ENCODE measurements around the gene LSS.
"Not testable (repeated sequence)": the region's sequence is repeated elsewhere in the genome, so short reads cannot be mapped to it uniquely, and the experiment has no call there.

Gene LSS

GRCh38 chr21:46153247-46154154 is 75.1 kb downstream of the LSS start:
- peak; percentile 82 for DNase-seq (ENCODE audit: low read depth, low spot score)

DNA sequence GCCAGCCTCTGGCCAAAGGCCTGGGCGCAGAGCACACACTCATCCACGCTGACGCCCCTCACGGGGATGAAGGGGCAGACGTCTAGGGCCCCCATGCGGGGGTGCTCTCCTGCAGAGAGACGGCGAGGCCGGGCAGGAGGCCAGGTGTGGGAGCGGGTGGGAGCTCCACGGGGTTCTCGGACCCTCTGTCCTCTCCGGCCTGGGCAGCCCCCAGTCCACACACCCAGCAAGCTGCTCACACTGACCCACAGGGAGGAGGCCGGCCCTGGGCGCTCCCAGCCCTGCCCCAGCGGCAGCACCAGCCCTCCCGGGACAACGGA is 75.7 kb downstream of the LSS start:
- no peak for DNase-seq (ENCODE audit: low read depth, low spot score)

DNA sequence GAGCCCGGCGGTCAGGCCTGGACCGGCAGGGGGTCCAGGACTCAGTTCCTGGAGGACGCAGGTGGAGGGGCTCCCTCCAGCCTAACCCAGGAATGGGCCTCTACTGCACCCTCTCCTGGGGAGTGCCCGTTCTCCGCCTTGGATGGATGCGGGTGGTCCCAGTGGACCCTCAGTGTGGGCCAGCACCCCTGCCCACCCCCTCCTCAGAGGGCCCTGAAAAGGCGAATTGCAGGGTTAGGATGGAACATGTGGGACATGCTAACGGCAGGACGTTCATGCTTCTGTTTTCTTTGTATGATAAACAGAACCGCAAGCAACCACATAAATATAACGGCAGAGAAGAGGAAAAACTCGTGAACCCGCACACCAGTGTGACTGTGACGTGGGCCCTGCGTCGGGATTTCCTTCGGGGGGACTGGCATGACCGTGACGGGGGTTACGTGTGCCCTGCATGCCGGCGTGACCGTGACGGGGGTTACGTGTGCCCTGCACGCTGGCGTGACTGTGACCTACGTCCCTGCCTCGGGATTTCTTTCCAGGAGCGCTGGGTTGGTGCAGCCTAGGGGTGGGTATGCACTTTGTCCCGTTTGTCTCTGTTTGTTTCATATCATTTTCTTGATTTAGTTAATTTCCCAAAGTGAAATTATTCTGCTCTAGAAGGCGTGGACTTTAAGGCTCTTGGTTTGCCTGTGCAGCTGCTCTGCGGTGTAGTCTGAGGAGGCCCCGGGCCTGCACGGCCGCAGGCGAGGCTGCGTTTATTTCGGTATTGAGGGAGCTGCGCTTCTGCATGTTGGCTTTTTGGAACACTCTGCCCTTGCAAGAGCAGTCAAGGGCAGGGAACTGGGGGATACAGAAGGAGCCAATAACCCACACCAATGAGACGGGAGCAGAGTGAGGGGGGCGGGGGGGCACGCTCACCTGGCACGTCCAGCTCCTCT is 76.3 kb downstream of the LSS start:
- DNase-seq (ENCODE audit: low read depth, low spot score), result peak; percentile 1

DNA sequence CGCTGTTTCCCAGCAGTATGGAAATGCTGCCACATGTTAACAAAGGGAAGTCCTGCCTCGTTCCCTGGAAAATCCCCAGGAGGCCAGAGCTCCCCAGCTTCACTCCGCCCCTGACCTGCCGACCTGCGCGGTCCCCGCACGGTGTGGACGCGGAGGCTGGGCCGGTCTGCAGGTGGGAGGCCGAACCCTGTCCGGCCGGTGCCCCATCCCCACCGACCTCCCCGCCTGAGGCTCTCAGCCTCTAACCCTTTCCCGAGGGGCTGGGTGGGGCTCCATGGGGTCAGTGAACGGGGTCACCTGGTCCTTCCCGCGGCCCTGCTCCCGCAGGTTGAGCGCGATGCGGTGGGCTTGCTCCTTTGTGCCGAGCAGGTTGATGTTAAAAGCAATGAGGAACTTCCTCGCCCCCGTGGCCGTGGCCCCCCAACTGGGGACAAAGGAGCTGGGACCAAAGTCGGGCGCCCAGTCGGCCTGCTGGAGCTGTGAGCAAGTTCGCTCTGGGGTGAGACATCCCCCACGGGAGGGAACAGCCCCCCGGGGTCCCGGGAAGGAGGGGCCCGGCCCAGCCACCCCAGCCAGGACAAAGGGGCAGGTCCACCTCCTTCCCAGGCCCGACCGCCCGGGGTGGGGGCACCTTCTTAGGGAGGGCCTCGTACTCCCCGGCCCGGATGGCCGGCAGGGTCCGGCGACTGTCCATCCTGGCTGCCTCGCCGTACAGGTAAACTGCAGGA is 77.1 kb downstream of the LSS start:
- DNase-seq (ENCODE audit: low read depth, low spot score), result peak; percentile 1

DNA sequence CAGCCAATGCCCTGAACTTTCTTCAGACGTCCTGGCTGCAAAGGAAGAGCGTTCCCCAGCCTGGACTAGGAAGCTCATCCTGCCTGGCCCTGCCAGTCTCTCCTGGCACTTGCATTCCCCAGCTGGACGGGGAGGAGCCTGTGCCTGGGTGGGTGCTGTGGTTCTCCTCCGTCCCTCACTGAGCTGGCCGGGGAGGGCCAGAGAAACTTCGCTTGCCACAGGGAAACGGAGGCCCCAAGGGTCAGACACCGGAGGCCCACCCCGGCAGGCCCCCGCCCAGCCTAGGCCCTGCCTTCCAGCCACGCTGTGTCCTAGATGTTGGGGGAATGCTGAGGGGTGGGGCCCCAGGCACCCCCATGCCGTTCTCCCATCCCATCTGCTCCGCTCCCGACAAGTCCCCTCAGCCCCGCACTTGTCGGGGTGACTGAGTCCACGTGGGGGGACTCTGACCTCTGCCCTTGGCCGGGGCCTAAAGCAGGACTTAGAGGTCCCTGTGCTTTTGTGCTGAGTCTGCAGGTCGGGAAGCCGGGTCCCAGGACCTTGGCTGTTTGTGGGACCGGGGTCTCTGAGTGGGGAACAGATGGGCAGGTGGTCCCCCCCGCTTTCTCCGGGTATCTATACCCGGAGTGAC is 78.0 kb downstream of the LSS start:
- DNase-seq (ENCODE audit: low read depth, low spot score), result no peak

- DNase-seq (ENCODE audit: low read depth, low spot score), result no peak
These were observed 78.5 kb downstream of the LSS start for GRCh38 chr21:46150073-46150472.

GRCh38 chr21:46149205-46149901 is 79.2 kb downstream of the LSS start:
- DNase-seq (ENCODE audit: low read depth, low spot score), result no peak

DNA sequence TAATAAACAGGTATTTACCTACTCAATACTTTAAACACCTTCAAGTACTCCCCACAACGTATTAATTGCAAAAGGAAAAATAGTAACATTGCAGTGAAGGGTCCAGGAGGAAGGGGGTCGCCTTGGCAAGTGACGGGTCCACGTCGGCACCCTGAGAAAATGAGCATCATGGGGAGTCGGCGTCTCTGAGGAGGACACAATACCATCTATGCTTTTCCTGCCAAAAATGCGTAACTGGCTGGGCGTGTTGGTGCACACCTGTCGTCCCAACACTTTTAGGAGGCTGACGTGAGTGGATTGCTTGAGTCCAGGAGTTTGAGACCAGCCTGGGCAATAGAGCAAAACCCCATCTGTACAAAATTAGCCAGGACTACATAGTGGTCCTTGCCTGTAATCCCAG is 80.5 kb downstream of the LSS start:
- no peak for DNase-seq (ENCODE audit: low read depth, low spot score)

- DNase-seq (ENCODE audit: low read depth, low spot score), result peak; percentile 89
These were observed 81.1 kb downstream of the LSS start for GRCh38 chr21:46147429-46147828.

GRCh38 chr21:46146856-46147255 is 81.7 kb downstream of the LSS start:
- peak; percentile 84 for DNase-seq (ENCODE audit: low read depth, low spot score)

DNA sequence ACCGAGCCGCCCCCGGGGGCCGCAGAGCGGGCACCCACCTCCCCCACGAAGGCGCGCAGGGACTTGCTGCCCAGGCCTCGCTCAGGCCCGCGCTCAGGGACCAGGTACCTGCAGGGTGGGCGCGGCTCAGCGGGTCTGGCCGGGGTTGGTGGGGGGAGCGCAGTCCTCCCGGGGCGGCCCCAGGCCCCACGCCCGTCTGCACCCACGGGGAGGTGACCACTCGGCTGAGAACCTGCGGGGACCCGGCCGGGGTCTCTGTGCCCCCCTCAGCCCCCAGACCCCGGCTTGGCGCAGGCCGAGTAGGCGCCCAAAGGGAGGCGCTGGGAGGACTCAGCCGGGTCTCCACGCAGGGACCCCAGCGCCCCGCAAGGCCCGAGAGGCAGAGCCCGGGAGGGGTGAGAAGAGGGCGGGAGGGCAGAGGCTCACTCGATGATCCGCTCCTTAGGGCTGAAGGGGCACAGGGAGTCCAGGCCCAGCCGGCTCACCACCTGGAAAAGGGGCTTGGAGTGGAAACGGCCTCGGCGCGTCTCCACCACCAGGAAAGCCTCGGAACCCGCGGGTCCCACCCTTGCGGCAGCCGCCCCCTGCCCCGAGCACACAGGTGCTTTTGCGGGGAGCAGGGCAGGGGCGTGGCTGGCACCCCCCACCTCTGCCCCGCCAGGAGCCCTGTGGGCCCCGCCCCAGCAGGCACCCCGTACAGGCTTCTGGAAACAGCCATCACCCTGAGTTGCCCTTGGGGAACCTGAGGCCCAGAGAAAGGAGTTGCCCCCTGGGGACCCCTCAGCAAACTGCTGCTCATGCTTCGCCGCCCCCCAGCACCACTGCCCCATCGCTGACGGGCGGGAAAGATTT is 82.5 kb downstream of the LSS start:
- no peak for DNase-seq (ENCODE audit: low read depth, low spot score)

DNA sequence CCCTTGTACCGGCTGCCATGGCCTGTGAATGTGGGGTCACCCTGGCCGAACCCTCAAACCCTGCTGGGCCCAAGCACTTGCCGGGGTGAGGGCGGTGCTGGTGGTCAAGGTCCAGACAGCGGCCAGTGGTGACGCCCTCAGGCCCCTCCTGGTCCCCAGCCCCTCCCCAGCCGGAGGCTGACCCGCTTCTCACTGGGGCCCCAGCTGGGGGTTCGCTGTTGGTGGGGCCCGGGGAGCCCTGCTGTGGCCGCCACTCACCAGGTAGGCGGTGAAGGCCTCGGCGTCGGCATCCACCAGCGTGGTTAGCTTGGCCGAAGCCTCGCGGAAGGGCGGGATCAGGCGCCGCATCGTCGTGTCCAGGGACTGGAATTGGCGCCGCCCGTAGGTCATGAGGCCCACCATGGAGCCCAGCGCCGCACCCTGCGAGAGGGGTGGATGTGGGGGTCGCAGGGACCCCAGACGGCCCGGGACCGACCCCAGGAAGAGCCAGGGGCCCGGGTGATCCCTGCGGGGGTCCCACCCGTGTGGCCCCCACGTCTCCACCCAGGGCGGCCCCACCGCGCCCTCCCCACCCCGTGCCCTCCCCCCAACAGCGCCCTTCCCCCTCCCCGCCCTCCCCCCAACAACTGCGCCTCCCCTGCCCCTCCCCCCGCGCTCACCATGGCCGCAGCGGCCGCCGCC is 83.3 kb downstream of the LSS start:
- no peak for DNase-seq (ENCODE audit: low read depth, low spot score)

- DNase-seq (ENCODE audit: low read depth, low spot score), result no peak
These were observed 84.0 kb downstream of the LSS start for GRCh38 chr21:46144464-46145070.

- DNase-seq (ENCODE audit: low read depth, low spot score), result peak; percentile 58
These were observed 85.7 kb downstream of the LSS start for GRCh38 chr21:46142582-46143473.

- DNase-seq (ENCODE audit: low read depth, low spot score), result peak; percentile 38
These were observed 86.6 kb downstream of the LSS start for GRCh38 chr21:46141767-46142581.

DNA sequence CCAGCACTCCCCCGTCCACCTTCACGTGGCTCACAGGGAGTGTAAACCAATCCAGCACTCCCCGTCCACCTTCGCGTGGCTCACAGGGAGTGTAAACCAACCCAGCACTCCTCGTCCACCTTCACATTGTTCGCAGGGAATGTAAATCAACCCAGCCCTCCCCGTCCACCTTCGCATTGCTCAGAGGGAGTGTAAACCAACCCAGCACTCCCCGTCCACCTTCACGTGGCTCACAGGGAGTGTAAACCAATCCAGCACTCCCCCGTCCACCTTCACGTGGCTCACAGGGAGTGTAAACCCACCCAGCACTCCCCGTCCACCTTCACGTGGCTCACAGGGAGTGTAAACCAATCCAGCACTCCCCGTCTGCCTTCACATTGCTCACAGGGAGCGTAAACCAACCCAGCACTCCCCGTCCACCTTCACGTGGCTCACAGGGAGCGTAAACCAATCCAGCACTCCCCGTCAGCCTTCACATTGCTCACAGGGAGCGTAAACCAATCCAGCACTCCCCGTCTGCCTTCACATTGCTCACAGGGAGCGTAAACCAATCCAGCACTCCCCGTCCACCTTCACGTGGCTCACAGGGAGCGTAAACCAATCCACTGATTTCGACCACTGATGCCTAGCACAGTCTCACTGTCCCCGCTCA is 88.1 kb downstream of the LSS start:
- DNase-seq (ENCODE audit: low read depth, low spot score), result not testable (repeated sequence)

Measured in ELF-1 (cell line).